BJ (cell line): Measurements from ENCODE around the gene MIF. TPM values are rescaled to one million over a fixed set of nuclear protein-coding genes. Genes with fewer than 3 reads are reported as not detected.
"Not testable (repeated sequence)": the region's sequence is repeated elsewhere in the genome, so short reads cannot be mapped to it uniquely, and the experiment has no call there.

Experiments
- CTCF ChIA-PET: fragments of 350-600 bp; formaldehyde crosslinking; extraction: SDS; loops from one replicate; lab custom pipeline; 2021; ENCODE audit warnings: antibody characterized with exemption, inconsistent platforms; lab: Yijun Ruan, JAX
- POLR2A ChIA-PET: fragments of 300-600 bp; sonication (Branson Sonifier 250); formaldehyde crosslinking; extraction: SDS; loops from one replicate; lab custom pipeline; 2021; ENCODE audit warnings: antibody characterized with exemption; lab: Charles Lee
- DNase-seq: peaks from one replicate; pipeline ENCODE4 v3.0.0-alpha.2; 2011; ENCODE audit warnings: low read depth
- H3K27me3 ChIP-seq: 2 replicates; pipeline ENCODE4 v1.6.0; 2011; ENCODE audit warnings: low read length; ENCODE audit not compliant: control insufficient read depth, insufficient read depth
- H3K36me3 ChIP-seq: 2 replicates; pipeline ENCODE4 v1.5.1; 2011; ENCODE audit warnings: low read length; ENCODE audit not compliant: control insufficient read depth, insufficient read depth
- H3K4me3 ChIP-seq: 2 replicates; pipeline ENCODE4 v1.5.1; 2011; ENCODE audit warnings: low read depth, mild to moderate bottlenecking, control low read depth, low read length
- CTCF ChIP-seq: IDR thresholded peaks from 2 replicates; pipeline ENCODE4 v1.5.1; 2011; ENCODE audit warnings: low read depth, mild to moderate bottlenecking, control low read depth, inconsistent platforms, low read length, moderate library complexity; ENCODE audit not compliant: insufficient read depth
- polyA plus RNA-seq: library from polyadenylated mRNA; depleted of rRNA; stranded (reverse); fragments of >200 nt; gene quantifications from 2 replicates; pipeline ENCODE4 v1.2.3, GENCODE V29; 2011

Gene MIF
- polyA plus RNA-seq, 1 experiment: 202 TPM

- ChIA-PET POLR2A (no interaction called here), CTCF (interaction anchor here (0.6 to 1.7 kb wide), 8 partner anchors 10 to 683 kb away, joined by 3 to 5 read pairs (median 3); partner anchors contain the start of gene MIF)
- no peak overlapping the region for H3K4me3 ChIP-seq
- peaks cover 3% of the 10 kb centered on the region for H3K36me3 ChIP-seq
- DNase-seq: no peak
- peak; percentile 66 for TF ChIP-seq CTCF
- no peaks in the 10 kb centered on the region for H3K27me3 ChIP-seq
Measured at GRCh38 chr22:23862103-23862502, 32.1 kb upstream of the MIF start.

DNA sequence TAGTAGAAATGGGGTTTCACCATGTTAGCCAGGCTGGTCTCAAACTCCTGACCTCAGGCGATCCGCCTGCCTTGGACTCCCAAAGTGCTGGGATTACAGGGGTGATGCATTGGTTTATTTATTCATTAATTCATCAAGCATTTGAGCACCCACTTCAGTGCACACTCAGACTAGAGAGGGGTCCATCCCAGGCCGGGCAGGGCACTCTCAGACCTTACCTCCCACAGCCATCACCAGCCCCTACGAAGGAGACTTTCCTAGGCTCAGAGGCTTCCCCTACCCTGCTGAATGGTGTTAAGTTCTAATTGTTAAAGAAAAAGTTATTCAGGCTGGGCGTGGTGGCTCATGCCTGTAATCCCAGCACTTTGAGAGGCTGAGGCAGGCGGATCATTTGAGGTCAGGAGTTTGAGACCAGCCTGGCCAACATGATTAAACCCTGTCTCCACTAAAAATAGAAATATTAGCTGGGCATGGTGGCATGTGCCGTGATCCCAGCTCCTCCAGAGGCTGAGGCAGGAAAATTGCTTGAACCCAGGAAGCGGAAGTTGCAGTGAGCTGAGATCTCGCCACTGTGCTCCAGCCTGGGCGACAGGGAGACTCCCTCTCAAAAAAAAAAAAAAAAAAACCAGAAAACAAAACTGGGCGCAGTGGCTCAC is 29.6 kb upstream of the MIF start:
- DNase-seq, POLR2A ChIA-PET, H3K27me3 ChIP-seq, H3K4me3 ChIP-seq, H3K36me3 ChIP-seq: not testable (repeated sequence)
- CTCF ChIA-PET: interaction anchor here (1.5 to 1.9 kb wide), 2 partner anchors 15 to 96 kb away, joined by 3 to 9 read pairs; no protein-coding TSS in a partner anchor

DNA sequence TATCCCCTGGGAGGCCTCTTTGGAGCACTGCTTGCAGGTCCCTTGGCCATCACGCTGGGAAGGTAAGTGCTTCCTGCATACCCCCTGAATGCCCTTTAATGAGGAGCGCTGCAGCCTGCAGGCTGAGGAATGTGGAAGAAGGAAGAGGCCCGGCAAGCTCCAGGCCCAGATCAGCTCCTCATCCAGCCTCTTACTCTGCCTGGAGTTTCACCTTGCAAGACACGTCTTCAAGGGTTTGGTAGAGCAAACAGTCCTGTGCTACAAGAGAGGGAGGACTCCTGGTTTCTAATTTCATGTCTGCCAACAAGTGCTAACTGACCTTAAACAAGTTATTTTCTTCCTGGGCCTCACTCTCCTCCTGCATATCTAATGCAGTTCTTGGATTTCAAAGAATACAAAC is 25.6 kb upstream of the MIF start:
- Histone ChIP-seq H3K4me3 (no peak overlapping the region), H3K27me3 (no peaks in the 10 kb centered on the region), H3K36me3 (peaks cover 8% of the 10 kb centered on the region)
- DNase-seq: no peak
- TF ChIP-seq CTCF: no peak
- CTCF ChIA-PET: interaction anchor here (1.3 to 2.6 kb wide), 2 partner anchors 11 to 19 kb away, joined by 4 to 6 read pairs; partner anchors contain the start of gene SLC2A11
- POLR2A ChIA-PET: no interaction called here

DNA sequence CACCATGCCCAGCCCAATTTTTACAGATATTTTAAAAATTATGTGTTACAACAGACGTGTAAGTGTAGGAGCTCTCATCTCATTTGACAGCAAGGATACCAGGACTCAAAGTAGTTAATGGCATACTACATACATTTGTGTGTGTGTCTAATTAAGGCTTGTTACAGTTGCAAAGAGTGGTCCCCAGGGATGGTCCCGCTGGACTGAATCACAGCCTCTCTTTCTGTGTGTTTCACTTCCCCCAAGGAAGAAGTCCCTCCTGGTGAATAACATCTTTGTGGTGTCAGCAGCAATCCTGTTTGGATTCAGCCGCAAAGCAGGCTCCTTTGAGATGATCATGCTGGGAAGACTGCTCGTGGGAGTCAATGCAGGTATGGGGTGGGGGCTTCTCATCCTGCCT is 19.3 kb upstream of the MIF start:
- no peak for DNase-seq
- H3K4me3 ChIP-seq: no peak overlapping the region
- TF ChIP-seq CTCF: no peak
- POLR2A ChIA-PET: no interaction called here
- peaks cover 6% of the 10 kb centered on the region for H3K36me3 ChIP-seq
- H3K27me3 ChIP-seq: no peaks in the 10 kb centered on the region
- CTCF ChIA-PET: interaction anchor here (0.6 to 1.3 kb wide), 2 partner anchors 20 to 107 kb away, joined by 3 read pairs; partner anchors contain the start of genes CHCHD10 and MIF

GRCh38 chr22:23875801-23876200 is 18.4 kb upstream of the MIF start:
- no peaks in the 10 kb centered on the region for H3K27me3 ChIP-seq
- DNase-seq: no peak
- ChIA-PET POLR2A (no interaction called here), CTCF (interaction anchor here (0.9 to 1.2 kb wide), 2 partner anchors 9 to 18 kb away, joined by 3 to 4 read pairs; partner anchors contain the start of gene MIF)
- H3K36me3 ChIP-seq: peaks cover 6% of the 10 kb centered on the region
- TF ChIP-seq CTCF: no peak
- H3K4me3 ChIP-seq: no peak overlapping the region
